HG03565 (cell line): Measurements from ENCODE around the gene STK39.
A peak's percentile ranks its signal among the peaks of the same experiment; 100 is the strongest.

ENCODE experiments used
- ATAC-seq: cut with Tn5 transposase; IDR thresholded peaks from one replicate; pipeline ENCODE4 v1.9.1; 2021; ENCODE audit warnings: mild to moderate bottlenecking, moderate library complexity; ENCODE audit not compliant: unreplicated experiment

The STK39 gene

GRCh38 chr2:168105127-168105683 lies 142.2 kb downstream of the STK39 start:
- no peak for ATAC-seq

GRCh38 chr2:168097431-168097830 lies 150.0 kb downstream of the STK39 start:
- no peak for ATAC-seq

GRCh38 chr2:168096158-168096557 lies 151.2 kb downstream of the STK39 start:
- ATAC-seq = no peak

- no peak for ATAC-seq
Observed at GRCh38 chr2:168091986-168092385, 155.4 kb downstream of the STK39 start.

- ATAC-seq = peak; percentile 93
Observed at GRCh38 chr2:168090366-168091135, 156.8 kb downstream of the STK39 start.

GRCh38 chr2:168089200-168089599 lies 158.2 kb downstream of the STK39 start:
- peak; percentile 42 for ATAC-seq

- ATAC-seq = no peak
Observed at GRCh38 chr2:168087401-168087800, 160.0 kb downstream of the STK39 start.

GRCh38 chr2:168086851-168087250 lies 160.5 kb downstream of the STK39 start:
- ATAC-seq = no peak

GRCh38 chr2:168085801-168086361 lies 161.5 kb downstream of the STK39 start:
- no peak for ATAC-seq

- no peak for ATAC-seq
Observed at GRCh38 chr2:168084288-168084687, 163.1 kb downstream of the STK39 start.

GRCh38 chr2:168081452-168081851 lies 165.9 kb downstream of the STK39 start:
- ATAC-seq = peak; percentile 66

- no peak for ATAC-seq
Observed at GRCh38 chr2:168079236-168079635, 168.2 kb downstream of the STK39 start.

- no peak for ATAC-seq
Observed at GRCh38 chr2:168076731-168077130, 170.7 kb downstream of the STK39 start.

- ATAC-seq = no peak
Observed at GRCh38 chr2:168075446-168075845, 171.9 kb downstream of the STK39 start.

GRCh38 chr2:168072626-168073303 lies 174.6 kb downstream of the STK39 start:
- ATAC-seq = no peak

- ATAC-seq = no peak
Observed at GRCh38 chr2:168064011-168064998, 183.1 kb downstream of the STK39 start.

GRCh38 chr2:168062936-168063335 lies 184.5 kb downstream of the STK39 start:
- ATAC-seq = no peak

GRCh38 chr2:168062054-168062453 lies 185.3 kb downstream of the STK39 start:
- ATAC-seq = no peak

GRCh38 chr2:168060986-168061750 lies 186.2 kb downstream of the STK39 start:
- no peak for ATAC-seq

- no peak for ATAC-seq
Observed at GRCh38 chr2:168059758-168060157, 187.6 kb downstream of the STK39 start.
